Measurements from ENCODE around the gene ICAM2. TPM values are rescaled to one million over a fixed set of nuclear protein-coding genes. Genes with fewer than 3 reads are reported as not detected.

ICAM2 gene
- total RNA-seq: 10 to 100 TPM; 72.6 to 74.0 TPM

DNA sequence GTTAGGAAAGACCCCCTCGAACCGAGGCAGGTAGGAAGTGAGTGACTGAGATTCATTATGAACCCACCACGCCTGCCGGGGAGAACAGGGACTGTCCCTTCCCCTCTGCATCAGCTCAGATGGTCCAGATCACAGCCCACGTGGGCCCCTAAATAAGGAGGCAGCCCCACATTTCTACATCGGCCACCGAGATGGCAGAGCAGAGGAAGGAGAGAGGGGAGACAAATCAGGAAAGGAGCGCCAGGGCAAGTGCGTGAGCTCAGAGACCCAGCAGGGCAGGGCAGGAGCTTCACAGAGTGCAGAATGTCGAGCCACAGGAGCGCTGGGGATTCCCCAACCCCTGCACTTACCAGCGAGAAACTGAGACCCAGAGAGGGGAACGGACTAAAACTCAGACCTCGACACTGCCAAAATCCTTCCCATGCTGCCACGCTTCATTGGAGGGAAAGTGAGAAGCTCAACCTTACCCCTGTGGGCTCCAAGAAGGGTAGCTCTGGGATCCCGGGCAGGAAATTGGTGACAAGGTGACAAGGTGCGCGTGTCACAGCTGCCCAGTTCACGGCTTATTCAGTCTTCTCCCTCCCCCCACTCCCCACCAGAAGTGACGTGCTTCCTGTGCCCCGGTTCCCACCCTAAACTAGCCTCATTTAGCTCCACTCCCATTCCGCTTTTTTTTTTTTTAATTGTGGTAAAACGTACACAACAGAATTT, at the start of gene ICAM2:
TSS of gene ICAM2 (minus strand) at position 578 of the 711 bp plus-strand sequence. CDS start 13,942 bp downstream, outside the sequence.
- ChIA-PET CTCF (interaction anchor here (0.6 to 3.1 kb wide), 13 partner anchors 9 to 899 kb away, joined by 3 to 10 read pairs (median 4); partner anchors contain the start of genes ERN1 and LRRC37A3), POLR2A (interaction anchor here (0.6 to 2.8 kb wide), 11 partner anchors 9 to 485 kb away, joined by 3 to 28 read pairs (median 5); partner anchors contain the start of genes ERN1 and PRR29)

DNA sequence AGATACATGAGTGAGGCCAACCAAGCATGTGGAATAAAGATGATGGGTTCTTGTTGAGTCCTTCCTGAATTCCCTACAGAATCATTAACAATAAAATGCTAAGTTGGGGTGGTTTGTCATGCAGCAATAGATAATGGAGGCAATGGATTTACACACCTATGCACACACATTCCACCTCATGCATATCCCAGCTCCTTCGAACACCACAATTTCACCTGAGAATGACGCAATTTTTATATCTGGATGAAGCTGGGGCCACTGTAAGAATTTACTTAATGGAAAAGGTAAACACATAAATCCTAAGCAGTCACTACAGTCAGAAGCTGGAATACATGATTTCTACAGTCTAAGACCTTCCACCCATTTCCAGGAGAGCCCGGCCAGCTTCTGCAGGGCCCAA, 49.8 kb upstream of the ICAM2 start:
- ChIA-PET POLR2A (no interaction called here), CTCF (no interaction called here)

DNA sequence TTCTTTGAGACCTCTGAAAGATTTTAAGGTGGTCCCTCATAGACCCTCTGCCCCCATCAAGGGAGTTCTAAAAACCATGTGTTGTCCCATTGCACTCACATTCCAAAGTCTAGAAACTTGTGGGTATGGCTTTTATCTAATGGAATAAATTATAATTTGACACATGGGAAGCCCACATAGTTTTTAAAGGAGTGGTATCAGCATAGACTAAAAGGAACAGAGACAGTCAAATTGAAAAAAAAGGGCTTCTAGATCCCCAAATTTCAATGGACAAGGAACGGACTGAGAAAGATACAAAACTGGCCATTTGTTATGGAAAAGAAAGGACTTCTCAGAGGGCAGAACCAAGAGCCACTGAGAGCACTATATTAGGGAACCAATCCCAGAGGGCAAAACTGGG, 48.7 kb upstream of the ICAM2 start:
- CTCF ChIA-PET: no interaction called here
- POLR2A ChIA-PET: no interaction called here

DNA sequence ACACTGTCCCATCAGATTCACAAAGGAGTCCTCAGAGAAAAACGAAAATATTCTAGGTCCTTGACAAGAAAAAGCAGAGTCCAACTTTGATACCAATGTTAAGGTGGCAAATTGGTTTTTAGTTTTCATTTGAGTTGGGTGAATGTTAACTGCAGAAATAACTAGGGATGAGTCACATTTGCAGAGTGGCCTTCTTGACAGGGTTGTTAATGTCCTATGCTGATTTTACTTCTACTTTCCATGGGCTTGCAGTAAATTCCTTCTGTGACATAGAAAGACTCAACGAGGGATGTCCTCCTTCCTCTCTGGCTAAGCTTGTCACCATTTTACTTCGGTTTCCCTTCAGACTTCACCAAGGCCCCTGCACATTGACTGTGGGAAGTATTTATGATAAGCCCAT, 47.2 kb upstream of the ICAM2 start:
- ChIA-PET POLR2A (no interaction called here), CTCF (no interaction called here)

DNA sequence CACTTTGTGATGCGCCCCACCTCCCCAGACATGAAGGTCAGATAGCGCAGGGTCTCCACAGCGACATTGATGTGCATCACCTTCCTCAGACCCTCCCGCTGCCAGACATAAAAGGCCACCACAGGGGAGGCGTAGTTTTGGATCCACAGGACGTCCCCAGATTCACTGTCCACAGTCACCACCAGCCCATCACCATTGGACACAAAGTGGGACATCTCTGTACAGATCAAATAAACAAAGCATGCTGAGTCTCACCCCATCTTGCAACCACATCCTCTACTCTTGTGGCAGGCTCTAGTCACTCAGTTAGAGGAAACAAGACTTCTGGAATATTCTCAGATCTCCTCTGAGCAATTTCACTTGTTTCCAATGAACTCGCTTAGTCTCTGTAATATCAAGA, 46.3 kb upstream of the ICAM2 start:
- CTCF ChIA-PET: no interaction called here
- POLR2A ChIA-PET: interaction anchor here (0.5 to 0.7 kb wide), 2 partner anchors 10 to 54 kb away, joined by 4 to 9 read pairs; no protein-coding TSS in a partner anchor

DNA sequence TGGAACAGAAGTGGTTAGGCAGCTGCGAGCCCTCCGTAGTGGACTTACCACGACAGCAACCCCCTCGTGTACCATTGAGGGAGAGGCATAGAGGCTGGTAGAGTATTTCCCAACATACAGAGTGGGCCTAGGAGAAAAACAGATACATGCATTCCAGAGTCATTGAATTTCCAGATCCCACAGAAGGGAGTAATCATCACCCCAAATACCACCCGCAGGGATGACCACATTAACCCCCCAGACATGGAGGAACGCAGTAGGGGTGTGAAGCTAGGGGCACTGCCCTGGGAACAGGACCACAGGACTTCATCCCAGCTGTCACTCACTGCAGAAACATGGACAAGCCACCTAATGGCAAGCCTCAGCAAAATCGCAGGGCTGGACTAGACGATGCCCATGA, 44.7 kb upstream of the ICAM2 start:
- POLR2A ChIA-PET: no interaction called here
- CTCF ChIA-PET: no interaction called here

DNA sequence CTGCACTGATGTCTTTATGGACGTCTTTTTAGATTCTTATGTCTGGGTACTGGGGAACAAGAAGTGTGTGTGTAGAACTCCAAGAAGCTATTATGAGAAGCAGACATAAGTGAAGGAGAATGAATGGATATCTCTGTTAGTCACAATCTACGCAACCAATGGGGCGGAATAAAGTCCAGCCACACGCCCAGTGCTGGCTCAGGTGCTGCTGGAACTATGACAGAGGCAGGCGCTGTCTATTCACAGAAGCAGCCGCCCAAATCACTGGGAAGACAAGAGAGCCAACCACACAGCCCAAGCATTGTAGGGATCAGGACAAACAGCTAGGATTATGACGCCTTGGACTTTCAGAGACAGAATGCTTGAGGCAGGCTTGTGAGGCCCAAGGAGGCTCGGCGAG, 43.9 kb upstream of the ICAM2 start:
- CTCF ChIA-PET: interaction anchor here (0.6 to 0.9 kb wide), 3 partner anchors 54 to 112 kb away, joined by 3 to 4 read pairs (median 4); no protein-coding TSS in a partner anchor
- POLR2A ChIA-PET: no interaction called here

DNA sequence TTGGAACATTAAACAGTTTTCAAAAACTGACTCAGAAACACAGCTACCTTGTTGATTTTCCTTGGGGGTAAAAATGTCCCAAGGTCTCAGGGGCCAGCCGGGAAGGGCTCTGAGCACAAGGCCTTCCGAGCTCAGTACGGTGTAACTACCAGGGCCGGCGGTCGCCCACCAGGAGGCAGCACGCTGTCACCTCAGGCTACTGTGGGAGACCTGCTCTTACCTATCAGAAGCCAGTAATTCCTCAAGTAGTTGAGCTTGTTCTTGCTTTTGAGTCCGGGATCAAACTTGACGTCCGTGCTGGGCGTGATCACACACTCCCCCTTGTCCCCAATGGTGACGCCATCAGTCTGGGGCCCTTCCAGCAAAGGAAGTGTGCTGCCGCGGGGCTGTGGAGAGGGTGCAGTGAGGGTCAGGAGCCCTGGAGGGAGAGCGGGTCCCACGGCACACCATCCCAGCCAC, 43.4 kb upstream of the ICAM2 start:
- ChIA-PET CTCF (interaction anchor here (0.6 to 4.7 kb wide), 6 partner anchors 38 to 111 kb away, joined by 3 to 20 read pairs (median 4); partner anchors contain the start of gene ERN1), POLR2A (no interaction called here)

DNA sequence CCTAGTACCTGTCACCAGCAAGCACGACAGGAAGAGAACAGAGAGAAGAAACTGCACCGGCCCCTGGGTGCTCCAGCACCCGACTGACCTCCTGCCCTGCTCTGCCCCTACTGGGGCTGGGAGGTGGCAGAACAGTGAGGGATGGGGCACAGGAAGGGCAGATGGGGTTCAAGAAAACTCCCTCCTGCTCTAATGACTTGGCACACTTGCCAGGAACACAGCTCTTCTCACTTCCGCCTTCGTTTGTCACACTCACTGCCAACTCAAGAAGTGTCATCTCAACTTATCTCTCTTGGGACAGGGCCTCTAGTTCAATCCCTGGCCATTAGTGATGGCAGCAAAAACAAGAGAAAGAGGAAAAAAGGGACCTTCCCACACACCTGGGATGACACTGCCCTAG, 42.7 kb upstream of the ICAM2 start:
- ChIA-PET POLR2A (no interaction called here), CTCF (interaction anchor here (0.7 to 4.7 kb wide), 4 partner anchors 34 to 70 kb away, joined by 3 to 20 read pairs (median 12); partner anchors contain the start of gene ERN1)

DNA sequence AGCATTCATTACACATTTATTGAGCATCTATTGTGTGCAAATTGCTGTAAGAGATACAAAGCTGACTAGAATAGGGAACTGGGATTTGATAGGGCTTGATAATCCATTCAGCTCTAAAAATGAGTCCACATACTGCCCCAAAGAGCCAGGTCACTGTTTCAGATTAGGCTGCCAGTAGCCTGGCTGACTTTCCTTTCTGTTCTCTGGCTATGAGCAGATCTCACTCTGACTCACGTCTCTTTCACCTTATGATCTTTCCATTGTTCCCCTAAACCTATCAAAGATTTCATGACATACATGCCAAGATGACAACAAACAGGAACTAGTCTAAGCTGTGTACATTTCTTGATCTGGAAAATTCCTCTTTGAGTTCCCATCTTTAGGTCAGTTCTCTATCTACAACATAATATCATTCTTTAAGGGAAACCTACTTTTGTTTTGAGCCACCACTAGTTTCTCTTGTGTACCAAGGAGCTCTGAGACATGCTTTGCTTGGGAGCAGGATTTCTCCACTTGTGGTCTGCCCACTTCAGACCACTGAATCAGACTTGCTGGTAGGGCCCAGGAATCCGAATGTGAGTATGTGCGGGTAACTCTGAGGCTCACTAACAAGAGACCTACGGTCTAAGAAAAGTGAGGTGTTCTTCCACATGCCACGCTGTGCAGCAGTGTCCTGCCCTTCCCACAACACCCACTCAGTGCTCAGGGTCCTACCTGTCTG, 40.9 kb upstream of the ICAM2 start:
- ChIA-PET POLR2A (interaction anchor here (0.9 to 2.3 kb wide), 4 partner anchors 12 to 69 kb away, joined by 3 to 13 read pairs (median 3); partner anchors contain the start of gene ERN1), CTCF (interaction anchor here (1.0 to 4.7 kb wide), 9 partner anchors 10 to 441 kb away, joined by 3 to 20 read pairs (median 4); partner anchors contain the start of gene ERN1)

DNA sequence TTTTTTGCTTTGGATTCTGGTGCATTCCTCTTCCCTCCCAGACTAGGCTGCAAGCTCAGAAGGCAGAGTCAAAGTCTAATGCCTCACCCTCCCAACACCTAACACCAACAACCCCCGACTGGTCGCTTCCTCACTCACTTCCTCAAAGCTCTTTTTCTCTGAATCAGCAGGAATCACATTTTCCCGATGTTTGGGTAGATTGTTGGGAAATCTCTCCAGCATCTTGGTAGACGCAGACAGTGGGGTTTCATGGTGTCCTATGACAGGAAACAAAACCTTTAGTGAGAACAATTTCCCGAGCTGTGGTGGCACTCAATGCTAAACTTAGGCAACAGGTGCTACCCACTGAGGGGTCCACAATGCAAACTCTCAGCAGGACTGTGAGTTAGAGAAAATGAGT, 39.9 kb upstream of the ICAM2 start:
- CTCF ChIA-PET: interaction anchor here (0.9 to 4.7 kb wide), 9 partner anchors 10 to 442 kb away, joined by 3 to 20 read pairs (median 4); partner anchors contain the start of gene ERN1
- POLR2A ChIA-PET: interaction anchor here (2.3 kb wide), 1 partner anchor 70 kb away, joined by 13 read pairs; the partner anchor contains the start of gene ERN1

DNA sequence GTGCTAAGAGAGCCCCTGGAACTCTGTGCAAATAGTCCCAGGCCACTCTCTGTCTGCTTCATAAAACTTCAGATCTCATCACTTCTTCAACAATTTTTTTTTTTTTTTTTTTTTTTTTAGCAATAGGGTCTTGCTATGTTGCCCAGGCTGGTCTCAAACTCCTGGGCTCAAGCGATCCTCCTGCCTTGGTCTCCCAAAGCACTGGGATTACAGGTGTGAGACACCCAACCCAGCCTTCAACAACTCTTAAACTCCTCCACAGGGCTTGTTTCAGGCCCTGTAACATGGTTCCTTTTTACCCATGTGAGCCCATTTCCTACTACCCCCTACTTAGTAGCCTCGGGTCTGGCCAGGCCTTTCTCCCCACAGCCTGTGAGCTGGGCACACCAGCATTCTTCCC, 39.3 kb upstream of the ICAM2 start:
- ChIA-PET CTCF (interaction anchor here (0.9 to 4.7 kb wide), 6 partner anchors 9 to 74 kb away, joined by 4 to 20 read pairs (median 4); partner anchors contain the start of gene ERN1), POLR2A (no interaction called here)

DNA sequence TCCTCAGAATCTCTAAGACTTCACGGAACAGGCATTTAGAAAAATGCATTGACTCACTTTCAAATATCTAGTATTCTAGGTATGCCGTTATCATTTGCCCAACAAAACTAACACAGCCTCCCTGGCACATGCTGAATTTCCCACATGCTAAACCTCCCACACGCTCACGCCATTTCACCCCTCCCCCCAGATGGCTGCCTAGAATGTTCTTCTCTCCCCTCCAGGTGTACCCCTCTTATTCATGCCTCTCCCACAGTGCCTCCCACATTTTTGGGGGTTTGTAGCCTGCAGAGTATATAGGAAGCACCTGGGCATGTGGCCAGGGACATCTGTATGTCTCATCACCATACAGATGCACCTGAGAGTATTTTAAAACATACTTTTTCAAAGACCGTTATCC, 38.2 kb upstream of the ICAM2 start:
- POLR2A ChIA-PET: no interaction called here
- CTCF ChIA-PET: interaction anchor here (1.9 kb wide), 1 partner anchor 33 kb away, joined by 7 read pairs; no protein-coding TSS in a partner anchor

DNA sequence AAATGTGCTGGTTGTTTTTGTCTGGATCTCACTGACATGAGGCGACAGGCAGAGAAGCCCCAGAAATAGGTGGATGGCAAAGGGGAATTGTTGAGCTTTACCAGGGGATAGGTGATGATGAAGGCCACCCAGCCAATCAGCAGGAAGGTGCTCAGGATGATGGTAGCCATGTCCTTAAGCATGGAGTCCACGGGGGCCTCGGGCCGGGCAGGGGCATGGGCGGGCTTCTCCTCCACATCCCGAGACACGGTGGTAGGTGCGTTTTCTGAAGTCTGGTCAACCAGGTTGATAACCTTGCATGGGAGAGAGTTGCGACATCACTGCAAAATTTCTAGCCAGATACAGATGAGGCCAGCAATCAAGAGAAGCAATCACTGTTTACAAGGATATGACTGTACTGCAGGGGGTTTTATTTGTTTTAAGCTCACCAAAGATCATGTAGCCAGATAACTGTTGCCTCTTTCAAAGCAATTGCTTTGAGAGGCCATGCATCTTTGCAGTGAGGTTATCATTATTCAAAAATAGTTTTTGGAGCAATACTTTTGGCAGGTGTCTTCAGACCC, 37.3 kb upstream of the ICAM2 start:
- ChIA-PET POLR2A (interaction anchor here (0.6 kb wide), 1 partner anchor 25 kb away, joined by 3 read pairs; no protein-coding TSS in a partner anchor), CTCF (interaction anchor here (1.9 kb wide), 1 partner anchor 32 kb away, joined by 7 read pairs; no protein-coding TSS in a partner anchor)

DNA sequence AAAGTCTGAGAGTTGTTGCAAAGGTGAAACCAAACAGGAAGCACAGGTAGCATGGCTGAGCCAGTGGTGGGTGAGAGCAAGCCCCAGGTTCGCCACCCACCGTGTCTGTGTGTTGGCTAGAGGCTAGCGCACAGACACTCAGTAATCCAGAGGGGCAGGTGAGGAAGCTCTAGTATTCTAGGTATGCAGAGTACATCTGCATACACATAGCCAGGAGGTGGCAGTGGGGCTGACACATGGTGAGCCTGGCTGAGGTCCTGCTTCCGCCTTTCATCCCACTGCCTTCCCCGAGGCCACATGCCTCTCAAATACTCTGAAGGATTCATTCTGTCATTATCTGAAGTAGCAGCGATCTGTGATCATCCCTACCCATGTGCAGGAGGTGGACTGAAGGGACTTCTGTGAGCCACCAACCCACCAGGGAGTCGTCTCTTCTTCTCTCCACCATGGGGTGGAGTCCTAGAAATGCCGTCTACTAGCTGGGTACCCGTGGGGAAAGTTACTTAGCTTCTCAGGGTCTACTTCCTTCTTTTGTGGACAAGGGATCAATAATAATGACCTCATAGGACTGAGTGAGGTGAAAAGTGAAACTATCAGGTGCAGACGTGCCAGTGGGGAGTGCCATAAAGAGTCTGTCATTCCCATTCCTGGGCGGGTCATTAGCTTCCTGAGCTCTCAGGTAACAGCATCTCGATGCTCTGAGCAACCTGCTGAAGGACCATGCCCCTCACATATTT, 36.0 kb upstream of the ICAM2 start:
- CTCF ChIA-PET: interaction anchor here (0.7 to 1.9 kb wide), 7 partner anchors 27 to 137 kb away, joined by 3 to 7 read pairs (median 3); partner anchors contain the start of gene ERN1
- POLR2A ChIA-PET: interaction anchor here (0.7 kb wide), 1 partner anchor 31 kb away, joined by 4 read pairs; no protein-coding TSS in a partner anchor

DNA sequence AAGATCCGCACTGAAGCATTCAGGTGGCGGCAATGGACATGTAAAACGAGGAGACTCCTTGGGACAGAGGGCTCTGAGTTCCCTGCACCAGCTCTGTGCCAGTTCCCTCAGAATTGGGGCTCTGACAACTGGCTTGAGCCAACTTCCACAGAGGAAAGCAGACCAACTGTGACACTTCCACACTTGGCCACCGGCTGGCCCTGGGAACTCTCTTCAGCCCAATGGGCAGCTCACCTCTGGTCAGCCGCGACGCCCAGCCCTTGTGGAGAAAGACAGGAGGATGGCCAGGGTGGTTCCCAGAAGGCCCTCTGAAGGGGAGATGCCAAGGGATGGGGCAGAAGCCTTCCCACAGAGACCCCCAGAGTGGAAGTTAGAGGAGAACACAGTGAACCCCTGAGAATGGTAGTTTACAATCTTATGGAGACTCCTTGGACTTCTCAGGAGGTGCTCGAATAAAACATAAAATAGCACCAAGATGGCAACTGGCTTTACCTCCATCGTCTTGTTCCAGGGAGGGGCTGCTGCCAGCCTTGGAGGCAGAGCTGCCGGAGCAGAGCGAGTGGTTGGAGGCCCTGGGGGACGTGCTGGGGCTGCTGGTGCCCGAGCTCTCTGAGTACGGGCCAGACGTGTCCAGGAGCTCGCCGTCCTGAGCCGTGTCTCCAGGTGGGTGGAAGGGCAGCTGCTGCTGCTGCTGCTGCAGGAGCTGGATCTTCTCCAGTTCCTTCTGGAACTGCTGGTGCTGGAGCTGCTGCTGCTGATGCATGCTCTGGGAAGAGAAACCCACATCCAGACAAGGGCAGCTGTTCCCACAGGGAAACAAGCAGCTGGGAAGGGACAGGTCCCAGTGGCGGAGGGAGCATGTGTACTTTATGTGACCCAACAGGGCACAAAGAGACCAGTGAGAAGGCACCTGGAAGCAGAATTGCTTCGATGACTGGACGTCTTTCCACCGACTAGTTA, 35.0 kb upstream of the ICAM2 start:
- ChIA-PET POLR2A (no interaction called here), CTCF (interaction anchor here (0.7 to 1.2 kb wide), 4 partner anchors 26 to 77 kb away, joined by 3 to 4 read pairs (median 4); no protein-coding TSS in a partner anchor)

DNA sequence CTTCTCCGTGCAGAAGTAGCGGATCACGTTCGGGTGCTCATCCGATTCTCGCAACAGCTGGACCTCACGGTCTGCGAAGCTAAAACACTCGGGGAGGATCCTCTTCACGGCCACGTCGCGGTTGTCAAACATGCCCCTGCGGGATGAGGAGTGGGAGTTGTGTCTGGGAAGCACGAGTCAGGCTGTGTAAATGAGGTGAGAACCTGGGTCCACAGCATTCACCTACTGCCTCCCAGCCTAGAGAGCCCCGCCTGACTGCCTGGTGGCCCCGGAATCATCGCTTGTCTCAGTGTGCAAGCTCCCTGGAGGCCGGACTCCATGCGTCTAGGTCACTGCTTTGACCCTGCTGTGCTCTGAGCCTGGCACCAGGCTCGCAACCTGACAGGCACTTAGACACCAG, 33.9 kb upstream of the ICAM2 start:
- POLR2A ChIA-PET: no interaction called here
- CTCF ChIA-PET: interaction anchor here (0.9 to 2.4 kb wide), 4 partner anchors 25 to 80 kb away, joined by 3 to 11 read pairs (median 4); partner anchors contain the start of gene ERN1
